NCI-H2029 (cell line): Measurements from ENCODE around the gene KCNH6.

Source experiments
- DNase-seq: peaks from one replicate; lab custom pipeline; 2025; lab: John Stamatoyannopoulos, UW

KCNH6 gene

GRCh38 chr17:63486317-63487013 lies 36.7 kb upstream of the KCNH6 start:
- DNase-seq: no peak

GRCh38 chr17:63487014-63487339 lies 36.2 kb upstream of the KCNH6 start:
- DNase-seq: no peak

- no peak for DNase-seq
Observed at GRCh38 chr17:63488851-63489250, 34.3 kb upstream of the KCNH6 start.

- no peak for DNase-seq
Observed at GRCh38 chr17:63489291-63489690, 33.9 kb upstream of the KCNH6 start.

GRCh38 chr17:63490329-63490728 lies 32.8 kb upstream of the KCNH6 start:
- DNase-seq: no peak

- no peak for DNase-seq
Observed at GRCh38 chr17:63490858-63491400, 32.2 kb upstream of the KCNH6 start.

GRCh38 chr17:63491413-63491812 lies 31.7 kb upstream of the KCNH6 start:
- no peak for DNase-seq

GRCh38 chr17:63491977-63492618 lies 31.1 kb upstream of the KCNH6 start:
- no peak for DNase-seq

GRCh38 chr17:63492940-63493339 lies 30.2 kb upstream of the KCNH6 start:
- no peak for DNase-seq

- DNase-seq: no peak
Observed at GRCh38 chr17:63493411-63493810, 29.7 kb upstream of the KCNH6 start.

GRCh38 chr17:63494300-63494928 lies 28.7 kb upstream of the KCNH6 start:
- DNase-seq: no peak

- DNase-seq: no peak
Observed at GRCh38 chr17:63495491-63495890, 27.7 kb upstream of the KCNH6 start.

- DNase-seq: no peak
Observed at GRCh38 chr17:63496177-63496576, 27.0 kb upstream of the KCNH6 start.

GRCh38 chr17:63496663-63497400 lies 26.3 kb upstream of the KCNH6 start:
- no peak for DNase-seq

GRCh38 chr17:63497708-63498483 lies 25.3 kb upstream of the KCNH6 start:
- peak; percentile 33 for DNase-seq

- DNase-seq: no peak
Observed at GRCh38 chr17:63498626-63499195, 24.4 kb upstream of the KCNH6 start.

GRCh38 chr17:63500543-63501390 lies 22.4 kb upstream of the KCNH6 start:
- DNase-seq: no peak

- no peak for DNase-seq
Observed at GRCh38 chr17:63503341-63503705, 19.8 kb upstream of the KCNH6 start.

- DNase-seq: no peak
Observed at GRCh38 chr17:63504261-63504660, 18.9 kb upstream of the KCNH6 start.

- DNase-seq: no peak
Observed at GRCh38 chr17:63505341-63505740, 17.8 kb upstream of the KCNH6 start.

GRCh38 chr17:63506627-63507026 lies 16.5 kb upstream of the KCNH6 start:
- no peak for DNase-seq
